Natural killer cell (primary cell): ENCODE data around the gene PTPRK. TPM values are rescaled to one million over a fixed set of nuclear protein-coding genes. Genes with fewer than 3 reads are reported as not detected.
A peak's percentile ranks its signal among the peaks of the same experiment; 100 is the strongest.

Source experiments
- ATAC-seq, 3 donors: fragments of 150-1000 bp in 2 of 3; fragments of 200-7000 bp in 1 of 3; cut with Tn5 transposase; 1 replicate in 1 of 3; 2 replicates in 2 of 3; pipeline ENCODE4 v1.10.0; 2021; ENCODE audit warnings: mild to moderate bottlenecking in 2 of 3, moderate library complexity in 2 of 3
- DNase-seq, 2 donors: peaks; one replicate each; pipeline versions ENCODE4 v3.0.0 to v3.0.0-alpha.2; 2013 to 2021; ENCODE audit warnings: mixed read lengths in 1 of 2
- H3K27ac ChIP-seq: one replicate; pipeline ENCODE4 v1.5.1; 2013; ENCODE audit warnings: mild to moderate bottlenecking, low read length
- H3K27me3 ChIP-seq: one replicate; pipeline ENCODE4 v1.6.1; 2013; ENCODE audit warnings: low read length; ENCODE audit not compliant: control insufficient read depth, insufficient read depth
- H3K36me3 ChIP-seq: one replicate; pipeline ENCODE4 v1.6.1; 2013; ENCODE audit warnings: low read length; ENCODE audit not compliant: control insufficient read depth, insufficient read depth
- H3K4me1 ChIP-seq: one replicate; pipeline ENCODE4 v1.6.1; 2013; ENCODE audit warnings: low read length; ENCODE audit not compliant: control insufficient read depth, insufficient read depth
- H3K4me3 ChIP-seq: one replicate; pipeline ENCODE4 v1.5.1; 2013; ENCODE audit warnings: low read length
- H3K9me3 ChIP-seq: one replicate; pipeline ENCODE4 v1.6.1; 2013; ENCODE audit warnings: low read length; ENCODE audit not compliant: control insufficient read depth, insufficient read depth
- H3K27ac Mint-ChIP-seq, 2 donors: one replicate each; pipeline ENCODE4 v1.8.0; 2022; ENCODE audit warnings: mild to moderate bottlenecking in 2 of 2, mixed read lengths in 2 of 2, moderate library complexity in 1 of 2
- H3K27me3 Mint-ChIP-seq, 2 donors: one replicate each; pipeline ENCODE4 v1.8.0; 2022; ENCODE audit warnings: low read depth in 2 of 2, mixed read lengths in 2 of 2
- H3K36me3 Mint-ChIP-seq: one replicate; pipeline ENCODE4 v1.8.0; 2022; ENCODE audit warnings: mixed read lengths
- H3K4me1 Mint-ChIP-seq, 2 donors: one replicate each; pipeline ENCODE4 v1.8.0; 2022; ENCODE audit warnings: mixed read lengths in 2 of 2
- H3K4me3 Mint-ChIP-seq: one replicate; pipeline ENCODE4 v1.8.0; 2022; ENCODE audit warnings: mild to moderate bottlenecking, moderate library complexity, mixed read lengths
- H3K9me3 Mint-ChIP-seq, 2 donors: one replicate each; pipeline ENCODE4 v1.8.0; 2022; ENCODE audit warnings: mixed read lengths in 2 of 2
- CTCF ChIP-seq: fragments of 200-600 bp; IDR thresholded peaks from one replicate; pipeline ENCODE4 v1.8.0; 2022; ENCODE audit warnings: antibody characterized with exemption
- WGBS: methylation state at CpG from one replicate; pipeline ENCODE4 v1.1.7; 2013; ENCODE audit warnings: missing lambda C conversion rate; ENCODE audit not compliant: insufficient coverage; 5-methylcytosine and 5-hydroxymethylcytosine counted together
- intact Hi-C: fragments of 100-400 bp; cut with micrococcal nuclease; formaldehyde crosslinking; loops from one replicate; pipeline ENCODE4 v1.14.2; 2022
- total RNA-seq, 4 donors: library from RNA; stranded (reverse); fragments of 120-200 nt in 1 of 4; gene quantifications; one replicate each; pipeline versions ENCODE4 v1.2.3 to v1.2.4, GENCODE V29; 2013 to 2022

PTPRK gene
- total RNA-seq, 3 donors from 2014 or later (not counting 1 experiment from before 2014, with no cell fraction given): 0.14 to 1.2 (median 0.95) TPM

GRCh38 chr6:127967708-127968107, 552.7 kb downstream of the PTPRK start:
- H3K36me3 ChIP-seq: no peaks in the 10 kb centered on the region
- Mint-ChIP-seq H3K27ac (no peak overlapping the region), H3K4me3 (no peak overlapping the region), H3K4me1 (peaks cover 20 to 21% of the 10 kb centered on the region in 2 donors), H3K9me3 (no peaks in the 10 kb centered on the region), H3K27me3 (no peaks in the 10 kb centered on the region), H3K36me3 (no peaks in the 10 kb centered on the region)
- no peaks in the 10 kb centered on the region for H3K9me3 ChIP-seq
- 75% methylated on average over 1 of the region's 3 CpGs for WGBS
- no peaks in the 10 kb centered on the region for H3K4me1 ChIP-seq
- ATAC-seq (no peak), DNase-seq (peak in 1 of 2 donors; percentile 26)
- no peak for TF ChIP-seq CTCF
- H3K27me3 ChIP-seq: no peaks in the 10 kb centered on the region
- no peak overlapping the region for H3K4me3 ChIP-seq
- intact Hi-C loops: no loop called here
- H3K27ac ChIP-seq: no peak overlapping the region

GRCh38 chr6:127966616-127967015, 553.8 kb downstream of the PTPRK start:
- no peaks in the 10 kb centered on the region for H3K4me1 ChIP-seq
- 100% methylated on average over 1 of the region's 1 CpG for WGBS
- Mint-ChIP-seq H3K4me1 (peaks cover 9 to 10% of the 10 kb centered on the region in 2 donors), H3K36me3 (no peaks in the 10 kb centered on the region), H3K4me3 (no peak overlapping the region), H3K27ac (no peak overlapping the region), H3K27me3 (no peaks in the 10 kb centered on the region), H3K9me3 (no peaks in the 10 kb centered on the region)
- no peaks in the 10 kb centered on the region for H3K36me3 ChIP-seq
- H3K27me3 ChIP-seq: no peaks in the 10 kb centered on the region
- DNase-seq: no peak
- TF ChIP-seq CTCF: no peak
- no peaks in the 10 kb centered on the region for H3K9me3 ChIP-seq
- intact Hi-C loops: no loop called here
- H3K27ac ChIP-seq: no peak overlapping the region
- H3K4me3 ChIP-seq: no peak overlapping the region
- ATAC-seq: no peak

- Mint-ChIP-seq H3K4me3 (no peak overlapping the region), H3K27me3 (no peaks in the 10 kb centered on the region), H3K4me1 (peaks cover 5% of the 10 kb centered on the region in 2 donors), H3K36me3 (no peaks in the 10 kb centered on the region), H3K9me3 (no peaks in the 10 kb centered on the region), H3K27ac (no peak overlapping the region)
- Histone ChIP-seq H3K27ac (no peak overlapping the region), H3K27me3 (no peaks in the 10 kb centered on the region), H3K9me3 (no peaks in the 10 kb centered on the region), H3K4me3 (no peak overlapping the region), H3K4me1 (no peaks in the 10 kb centered on the region), H3K36me3 (no peaks in the 10 kb centered on the region)
- 92% methylated on average over 3 of the region's 4 CpGs for WGBS
- no peak for ATAC-seq
- no peak for DNase-seq
- intact Hi-C loops: no loop called here
- no peak for TF ChIP-seq CTCF
Observed at GRCh38 chr6:127963495-127963894, 556.9 kb downstream of the PTPRK start.

- no peak overlapping the region for H3K27ac Mint-ChIP-seq
Observed at GRCh38 chr6:127959869-127960268, 560.5 kb downstream of the PTPRK start.

More at GRCh38 chr6:127959869-127960268, 560.5 kb downstream of the PTPRK start:
- H3K4me3 ChIP-seq: no peak overlapping the region
- H3K27me3 ChIP-seq: no peaks in the 10 kb centered on the region
- no peak overlapping the region for H3K4me3 Mint-ChIP-seq
- intact Hi-C loops: no loop called here
- no peaks in the 10 kb centered on the region for H3K9me3 Mint-ChIP-seq
- DNase-seq (no peak), ATAC-seq (no peak)
- H3K36me3 ChIP-seq: no peaks in the 10 kb centered on the region
- 80% methylated on average over 3 of the region's 3 CpGs for WGBS
- H3K27ac ChIP-seq: no peak overlapping the region
- H3K4me1 Mint-ChIP-seq: no peaks in the 10 kb centered on the region
- H3K4me1 ChIP-seq: no peaks in the 10 kb centered on the region
- H3K27me3 Mint-ChIP-seq: no peaks in the 10 kb centered on the region
- no peak for TF ChIP-seq CTCF
- H3K36me3 Mint-ChIP-seq: no peaks in the 10 kb centered on the region
- no peaks in the 10 kb centered on the region for H3K9me3 ChIP-seq
